HG03135 (cell line): Measurements from ENCODE around the gene ZNF562.

ENCODE experiments used
- ATAC-seq: cut with Tn5 transposase; IDR thresholded peaks from one replicate; pipeline ENCODE4 v1.9.1; 2021; ENCODE audit warnings: mild to moderate bottlenecking, moderate library complexity; ENCODE audit not compliant: unreplicated experiment

ZNF562 gene

GRCh38 chr19:9645472-9645871, 29.4 kb downstream of the ZNF562 start:
- ATAC-seq = no peak

- no peak for ATAC-seq
Observed at GRCh38 chr19:9644472-9644871, 30.4 kb downstream of the ZNF562 start.

- ATAC-seq = no peak
Observed at GRCh38 chr19:9641810-9642209, 33.1 kb downstream of the ZNF562 start.

GRCh38 chr19:9640956-9641355, 33.9 kb downstream of the ZNF562 start:
- no peak for ATAC-seq

- ATAC-seq = no peak
Observed at GRCh38 chr19:9636018-9636417, 38.9 kb downstream of the ZNF562 start.

- ATAC-seq = no peak
Observed at GRCh38 chr19:9627856-9628255, 47.0 kb downstream of the ZNF562 start.

GRCh38 chr19:9622531-9622930, 52.4 kb downstream of the ZNF562 start:
- no peak for ATAC-seq

- ATAC-seq = peak; percentile 82
Observed at GRCh38 chr19:9621156-9622037, 53.5 kb downstream of the ZNF562 start, which contains the start of gene ZNF561. ZNF561 (minus strand) TSS chr19:9621232; CDS start chr19:9619456, 1,776 bp downstream.

GRCh38 chr19:9620842-9621155, 54.1 kb downstream of the ZNF562 start:
- ATAC-seq = no peak

- no peak for ATAC-seq
Observed at GRCh38 chr19:9615844-9616243, 59.1 kb downstream of the ZNF562 start.

GRCh38 chr19:9610484-9611113, 64.3 kb downstream of the ZNF562 start:
- no peak for ATAC-seq

- ATAC-seq = no peak
Observed at GRCh38 chr19:9608912-9609311, 66.0 kb downstream of the ZNF562 start.

GRCh38 chr19:9597027-9597426, 77.9 kb downstream of the ZNF562 start:
- ATAC-seq = no peak
